ENCODE results near the gene CORO1A.
"Not testable (repeated sequence)": the region's sequence is repeated elsewhere in the genome, so short reads cannot be mapped to it uniquely, and the experiment has no call there.

CORO1A gene

DNA sequence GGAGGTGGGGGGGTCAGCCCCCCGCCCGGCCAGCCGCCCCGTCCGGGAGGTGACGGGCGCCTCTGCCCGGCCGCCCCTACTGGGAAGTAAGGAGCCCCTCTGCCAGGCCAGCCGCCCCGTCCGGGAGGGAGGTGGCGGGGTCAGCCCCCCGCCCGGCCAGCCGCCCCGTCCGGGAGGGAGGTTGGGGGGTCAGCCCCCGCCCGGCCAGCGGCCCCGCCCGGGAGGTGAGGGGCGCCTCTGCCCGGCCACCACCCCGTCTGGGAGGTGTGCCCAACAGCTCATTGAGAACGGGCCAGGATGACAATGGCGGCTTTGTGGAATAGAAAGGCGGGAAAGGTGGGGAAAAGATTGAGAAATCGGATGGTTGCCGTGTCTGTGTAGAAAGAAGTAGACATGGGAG, 13.3 kb upstream of the CORO1A start:
- not testable (repeated sequence) for DNase-seq (ENCODE audit: low read depth)

DNA sequence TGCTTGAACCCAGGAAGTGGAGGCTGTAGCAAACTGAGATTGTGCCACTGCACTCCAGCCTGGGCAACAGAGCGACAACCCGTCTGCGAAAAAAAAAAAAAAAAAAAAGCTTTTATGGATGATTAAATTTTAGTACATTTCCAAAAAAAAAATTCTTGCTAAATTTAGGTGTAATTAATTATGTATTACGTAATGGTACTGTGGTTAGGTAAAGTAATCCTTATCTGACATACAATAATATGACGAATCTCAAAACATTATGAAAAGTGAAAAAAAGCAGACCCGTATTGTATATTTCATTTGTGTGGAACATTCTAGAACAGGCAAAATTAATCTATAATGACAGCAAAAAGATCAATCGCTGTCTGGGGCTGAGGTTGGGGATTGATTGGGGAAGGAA, 10.3 kb upstream of the CORO1A start:
- no peak for DNase-seq (ENCODE audit: low read depth)

DNA sequence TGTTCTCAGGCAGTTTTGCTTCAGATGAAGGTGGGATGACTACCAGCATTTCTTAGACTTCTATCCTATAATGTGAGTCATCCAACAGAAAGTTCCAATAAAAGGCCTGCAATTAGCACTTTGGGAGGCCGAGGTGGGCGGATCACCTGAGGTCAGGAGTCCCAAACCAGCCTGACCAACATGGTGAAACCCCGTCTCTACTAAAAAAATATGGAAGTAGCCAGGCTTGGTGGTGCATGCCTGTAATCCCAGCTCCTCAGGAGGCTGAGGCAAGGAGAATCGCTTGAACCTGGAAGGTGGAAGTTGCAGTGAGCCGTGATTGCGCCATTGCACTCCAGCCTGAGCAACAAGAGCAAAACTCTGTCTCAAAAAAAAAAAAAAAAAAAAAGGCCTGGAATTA, 6.5 kb upstream of the CORO1A start:
- DNase-seq (ENCODE audit: low read depth) = not testable (repeated sequence)

DNA sequence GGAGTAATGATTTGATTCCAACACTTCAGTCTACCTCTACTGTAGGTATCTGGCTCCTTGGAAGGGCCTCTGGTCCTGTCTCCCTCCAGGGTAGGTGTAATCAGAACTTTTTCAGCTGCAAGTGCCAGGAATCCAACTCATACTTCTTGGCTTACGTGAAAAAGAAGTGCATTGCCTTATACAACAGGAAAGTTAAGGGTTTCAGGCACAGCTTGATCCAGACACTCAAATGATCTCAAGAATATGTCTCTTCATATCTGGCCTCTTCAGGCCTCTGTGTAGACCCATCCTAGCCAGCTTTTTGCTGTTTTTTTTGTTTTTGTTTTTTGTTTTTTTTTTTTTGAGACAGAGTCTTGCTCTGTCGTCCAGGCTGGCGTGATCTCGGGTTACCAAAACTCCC, 4.2 kb upstream of the CORO1A start:
- DNase-seq (ENCODE audit: low read depth) = no peak

DNA sequence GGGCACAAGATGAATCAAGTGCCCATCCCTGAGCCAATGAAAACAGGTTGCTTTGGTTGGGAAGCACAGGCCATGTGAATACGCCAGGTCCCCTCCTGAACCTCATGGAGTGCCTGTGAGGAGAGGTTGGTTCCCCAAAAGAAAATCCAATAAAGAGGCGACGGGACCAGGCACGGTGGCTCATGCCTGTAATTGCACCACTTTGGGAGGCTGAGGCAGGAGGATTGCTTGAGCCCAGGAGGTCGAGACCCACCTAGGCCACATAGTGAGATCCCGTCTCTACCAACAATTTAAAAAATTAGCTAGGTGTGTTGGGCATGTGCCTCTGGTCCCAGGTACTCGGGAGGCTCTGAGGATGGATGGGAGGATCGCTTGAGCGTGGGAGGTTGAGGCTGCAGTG, 3.5 kb upstream of the CORO1A start:
- no peak for DNase-seq (ENCODE audit: low read depth)

DNA sequence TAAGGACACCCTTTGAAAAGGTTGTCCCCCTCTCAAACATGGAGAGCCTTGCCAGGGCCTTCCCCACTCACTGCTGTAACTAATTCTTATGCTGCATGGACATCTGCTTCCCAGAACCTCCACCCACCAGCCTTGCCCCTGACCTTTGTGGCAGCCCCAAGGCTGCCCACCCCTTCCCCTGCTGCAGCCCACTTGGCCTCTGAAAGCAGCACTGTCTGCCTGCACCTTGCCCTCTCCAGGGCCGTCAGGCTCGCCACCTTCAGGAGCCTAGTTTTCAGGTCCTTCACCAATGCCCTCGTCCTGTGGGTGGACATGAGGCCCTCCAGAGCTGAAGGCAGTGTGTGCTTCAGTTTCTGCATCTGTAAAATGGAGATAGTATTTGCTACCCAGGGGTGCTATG, 2.7 kb upstream of the CORO1A start:
- DNase-seq (ENCODE audit: low read depth) = no peak

DNA sequence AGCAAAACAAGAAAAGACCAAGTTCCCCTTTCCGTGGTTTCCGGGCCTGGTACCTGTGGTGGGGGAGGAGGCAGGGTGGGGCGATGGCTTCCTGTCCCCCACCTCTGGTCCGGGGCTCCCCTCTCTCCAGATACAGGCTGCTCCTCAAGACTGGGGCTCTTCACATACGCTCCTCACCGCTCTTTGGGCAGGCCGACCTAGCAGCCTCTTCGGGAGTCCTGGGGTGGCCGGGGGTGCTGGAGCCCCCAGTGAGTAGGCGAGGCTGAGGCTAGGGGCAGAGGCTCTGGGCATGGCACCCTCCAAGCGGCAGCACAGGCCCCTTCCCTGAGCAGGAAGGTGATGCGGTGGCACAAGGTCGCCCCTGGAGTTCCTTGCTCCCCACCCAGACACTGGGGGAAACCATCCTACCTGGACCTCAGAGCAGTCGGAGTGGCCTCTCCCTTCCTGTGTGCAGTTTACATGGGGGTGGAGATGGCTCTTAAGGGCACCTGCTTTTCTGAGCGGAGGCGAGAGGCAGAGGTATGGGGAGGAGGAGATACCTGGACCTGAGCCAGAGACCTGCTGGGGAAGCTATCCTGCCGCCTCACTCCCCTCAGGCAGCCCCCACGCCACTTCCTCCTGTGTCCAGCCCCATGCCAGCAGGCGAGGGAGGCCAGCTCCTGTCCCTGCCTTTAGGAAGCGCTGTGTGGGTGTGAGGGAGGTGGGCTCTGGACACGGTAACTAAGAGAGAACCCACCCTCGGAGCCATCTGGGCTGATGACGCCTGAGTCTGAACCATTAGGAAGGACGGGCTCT, 891 bp downstream of the CORO1A start:
- DNase-seq (ENCODE audit: low read depth) = peak; percentile 59

DNA sequence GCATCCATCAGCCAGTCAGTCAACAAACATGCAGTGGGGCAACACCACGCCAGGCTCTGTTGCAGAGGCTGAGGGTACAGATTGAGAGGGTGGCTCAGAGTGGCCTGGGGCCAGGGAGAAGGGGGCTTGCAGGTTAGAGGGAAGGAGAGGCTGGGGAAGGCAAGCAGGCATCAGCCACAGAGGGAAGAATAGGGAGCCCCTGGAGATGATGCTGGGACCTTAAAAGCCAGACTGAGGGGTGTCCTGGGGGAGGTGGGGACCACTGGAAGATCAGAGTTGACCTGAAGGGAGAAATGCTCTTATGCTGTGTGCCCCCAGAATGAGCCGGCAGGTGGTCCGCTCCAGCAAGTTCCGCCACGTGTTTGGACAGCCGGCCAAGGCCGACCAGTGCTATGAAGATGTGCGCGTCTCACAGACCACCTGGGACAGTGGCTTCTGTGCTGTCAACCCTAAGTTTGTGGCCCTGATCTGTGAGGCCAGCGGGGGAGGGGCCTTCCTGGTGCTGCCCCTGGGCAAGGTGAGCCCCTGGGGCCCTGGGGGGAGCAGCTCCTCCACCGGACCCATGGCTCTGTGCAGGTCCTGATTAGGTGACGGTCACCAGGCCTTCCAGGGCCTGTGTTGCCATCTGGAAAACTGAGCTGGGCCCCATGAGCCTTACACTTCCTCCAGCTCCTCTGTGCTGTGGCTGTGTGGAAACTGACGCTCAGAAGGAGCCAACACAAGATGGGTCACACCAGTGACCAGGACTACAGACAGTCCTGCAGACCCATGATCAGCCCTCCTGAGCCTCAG, 1.7 kb downstream of the CORO1A start:
- DNase-seq (ENCODE audit: low read depth) = no peak

DNA sequence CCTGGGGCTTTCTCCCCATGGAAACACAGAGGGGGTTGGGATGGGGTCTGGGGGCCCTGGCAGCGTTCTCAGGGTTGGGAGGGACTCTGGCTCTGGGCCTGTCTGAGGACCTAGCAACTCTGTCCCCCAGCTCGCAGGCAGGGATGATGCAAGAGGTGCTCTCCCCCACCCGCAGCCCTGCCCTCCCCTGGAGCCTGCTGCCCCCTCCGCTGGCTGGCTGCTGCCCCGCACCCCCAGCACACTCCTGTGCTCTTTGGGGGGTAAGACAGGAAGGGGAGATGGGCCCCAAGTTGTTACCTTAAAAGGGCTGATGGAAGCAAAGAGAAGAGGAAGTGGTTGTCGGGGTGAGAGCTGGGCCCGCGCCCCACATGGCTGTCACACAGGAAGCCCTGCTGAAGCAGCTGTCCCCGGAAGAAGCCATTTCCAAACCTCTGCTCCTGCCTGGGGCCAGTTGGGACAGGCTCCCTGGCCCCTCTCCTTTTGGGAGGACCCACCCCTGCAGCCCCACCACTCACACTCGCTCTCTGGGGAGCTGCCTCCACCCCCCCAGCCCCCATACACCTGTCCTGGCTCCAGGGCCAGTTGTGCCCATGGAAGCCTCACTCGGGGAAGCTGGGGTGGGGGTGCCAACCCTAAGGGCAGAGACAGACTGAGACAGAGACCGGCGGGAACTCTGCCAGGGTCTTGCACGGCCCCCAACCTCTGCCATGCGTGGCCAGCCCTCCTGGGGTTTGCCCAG, 2.5 kb downstream of the CORO1A start:
- peak; percentile 69 for DNase-seq (ENCODE audit: low read depth)

DNA sequence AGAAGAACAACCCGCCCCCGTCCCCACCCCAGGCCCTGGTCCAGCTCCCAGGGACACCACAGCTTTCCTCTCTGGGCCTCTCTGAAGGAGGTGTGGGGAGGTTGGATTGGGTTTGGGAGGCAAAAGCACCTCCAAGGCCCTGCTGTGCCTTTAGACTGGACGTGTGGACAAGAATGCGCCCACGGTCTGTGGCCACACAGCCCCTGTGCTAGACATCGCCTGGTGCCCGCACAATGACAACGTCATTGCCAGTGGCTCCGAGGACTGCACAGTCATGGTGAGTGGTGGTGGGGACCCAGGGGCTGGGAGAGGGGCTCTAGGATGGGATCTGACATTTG, 3.0 kb downstream of the CORO1A start:
- no peak for DNase-seq (ENCODE audit: low read depth)

DNA sequence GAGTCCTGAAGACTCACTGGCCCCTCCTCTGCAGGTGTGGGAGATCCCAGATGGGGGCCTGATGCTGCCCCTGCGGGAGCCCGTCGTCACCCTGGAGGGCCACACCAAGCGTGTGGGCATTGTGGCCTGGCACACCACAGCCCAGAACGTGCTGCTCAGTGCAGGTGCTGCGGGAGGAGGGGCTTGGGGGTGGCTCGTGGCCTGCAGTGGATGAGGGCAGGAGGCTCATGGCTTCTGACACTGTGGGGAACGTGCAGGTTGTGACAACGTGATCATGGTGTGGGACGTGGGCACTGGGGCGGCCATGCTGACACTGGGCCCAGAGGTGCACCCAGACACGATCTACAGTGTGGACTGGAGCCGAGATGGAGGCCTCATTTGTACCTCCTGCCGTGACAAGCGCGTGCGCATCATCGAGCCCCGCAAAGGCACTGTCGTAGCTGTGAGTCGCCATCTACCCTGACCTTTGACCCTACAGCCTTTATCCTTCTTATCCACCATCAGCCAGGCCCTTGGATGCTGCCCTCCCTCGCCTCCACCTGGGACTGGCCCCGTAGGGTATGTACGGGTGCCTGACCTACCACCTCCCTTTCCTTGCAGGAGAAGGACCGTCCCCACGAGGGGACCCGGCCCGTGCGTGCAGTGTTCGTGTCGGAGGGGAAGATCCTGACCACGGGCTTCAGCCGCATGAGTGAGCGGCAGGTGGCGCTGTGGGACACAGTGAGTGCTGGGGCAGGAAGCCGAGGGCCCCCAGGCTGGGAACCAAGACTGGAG, 3.6 kb downstream of the CORO1A start:
- peak; percentile 81 for DNase-seq (ENCODE audit: low read depth)

DNA sequence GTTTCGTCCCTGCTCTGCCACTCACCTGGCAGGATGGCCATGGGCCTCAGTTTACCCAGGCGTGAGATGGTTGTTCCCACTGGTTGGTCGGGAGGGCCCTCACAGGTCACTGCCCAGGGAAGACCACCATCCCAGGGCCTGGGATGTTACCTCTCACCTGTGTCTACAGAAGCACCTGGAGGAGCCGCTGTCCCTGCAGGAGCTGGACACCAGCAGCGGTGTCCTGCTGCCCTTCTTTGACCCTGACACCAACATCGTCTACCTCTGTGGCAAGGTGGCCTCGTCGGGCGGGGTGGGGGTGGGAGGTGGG, 4.1 kb downstream of the CORO1A start:
- DNase-seq (ENCODE audit: low read depth) = no peak

DNA sequence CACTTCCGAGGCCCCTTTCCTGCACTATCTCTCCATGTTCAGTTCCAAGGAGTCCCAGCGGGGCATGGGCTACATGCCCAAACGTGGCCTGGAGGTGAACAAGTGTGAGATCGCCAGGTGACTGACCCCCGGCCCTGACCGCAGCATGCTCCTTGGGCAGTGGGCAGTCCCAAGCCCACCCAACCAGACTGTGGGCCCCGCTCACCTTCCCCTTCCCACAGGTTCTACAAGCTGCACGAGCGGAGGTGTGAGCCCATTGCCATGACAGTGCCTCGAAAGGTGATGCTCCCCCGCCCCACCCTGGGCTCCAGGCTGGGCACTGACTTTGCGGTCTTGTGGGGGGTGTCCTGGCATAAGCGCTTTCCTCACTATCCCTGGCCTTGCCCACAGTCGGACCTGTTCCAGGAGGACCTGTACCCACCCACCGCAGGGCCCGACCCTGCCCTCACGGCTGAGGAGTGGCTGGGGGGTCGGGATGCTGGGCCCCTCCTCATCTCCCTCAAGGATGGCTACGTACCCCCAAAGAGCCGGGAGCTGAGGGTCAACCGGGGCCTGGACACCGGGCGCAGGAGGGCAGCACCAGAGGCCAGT, 4.7 kb downstream of the CORO1A start:
- no peak for DNase-seq (ENCODE audit: low read depth)

DNA sequence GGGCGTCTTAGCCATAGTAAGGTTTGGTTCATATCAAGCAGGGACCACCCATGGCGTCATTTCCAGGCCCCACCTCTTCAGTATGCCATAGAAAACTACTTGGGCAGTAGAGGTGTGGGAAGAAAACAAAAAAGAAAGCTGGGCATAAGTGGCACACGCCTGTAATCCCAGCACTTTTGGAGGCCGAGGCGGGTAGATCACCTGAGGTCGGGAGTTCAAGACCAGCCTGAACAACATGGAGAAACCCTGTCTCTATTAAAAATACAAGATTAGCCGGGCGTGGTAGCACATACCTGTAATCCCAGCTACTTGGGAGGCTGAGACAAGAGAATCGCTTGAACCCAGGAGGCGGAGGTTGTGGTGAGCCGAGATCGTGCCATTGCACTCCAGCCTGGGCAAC, 7.8 kb downstream of the CORO1A start:
- not testable (repeated sequence) for DNase-seq (ENCODE audit: low read depth)

DNA sequence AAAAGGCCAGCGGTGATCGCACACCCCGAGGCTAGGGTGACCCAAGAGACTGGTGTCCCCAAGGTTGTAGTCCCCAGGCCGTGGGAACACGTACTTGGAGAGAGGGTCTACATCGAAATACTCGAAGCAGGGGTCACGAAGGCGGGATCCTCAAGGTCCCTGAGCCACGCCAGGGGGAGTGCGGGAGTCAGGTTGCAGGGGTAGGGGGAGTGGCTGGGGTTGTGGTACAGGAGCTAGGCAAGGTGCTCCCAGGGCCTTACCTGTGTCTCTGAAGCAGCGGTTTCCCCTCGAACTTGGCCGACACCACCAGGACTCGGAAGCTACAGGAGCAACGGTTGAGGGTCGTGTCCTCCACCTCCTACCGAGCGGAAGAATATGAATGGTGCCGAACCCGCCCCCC, 9.7 kb downstream of the CORO1A start:
- not testable (repeated sequence) for DNase-seq (ENCODE audit: low read depth)

DNA sequence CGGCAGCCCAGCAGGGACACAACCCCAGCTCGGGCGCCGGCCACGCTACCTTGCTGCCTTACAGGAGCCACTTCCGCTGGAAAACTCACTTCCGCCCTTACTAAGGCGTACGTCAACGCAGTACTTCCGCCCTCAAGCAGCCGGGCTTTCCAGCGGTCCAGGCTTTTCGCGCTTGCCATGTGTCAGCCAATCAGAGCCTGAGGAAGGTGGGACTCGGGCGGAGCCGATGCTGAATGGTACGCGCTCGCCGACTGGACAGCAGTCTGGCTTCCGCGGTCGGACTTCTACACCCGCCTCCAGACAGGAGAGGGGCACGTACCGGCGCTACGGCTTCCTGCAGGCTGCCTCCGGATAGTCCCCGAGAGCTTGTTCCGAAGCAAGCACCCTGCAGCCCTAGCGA, 10.2 kb downstream of the CORO1A start, which contains the start of the genes BOLA2B and SLX1A:
Gene BOLA2B, minus strand, starts transcription at position 52 of the 400 bp plus-strand sequence. CDS start 71 bp downstream, outside the sequence.
Gene SLX1A, plus strand, starts transcription at position 261 of the 400 bp plus-strand sequence. CDS start 210 bp downstream, outside the sequence.
- DNase-seq (ENCODE audit: low read depth) = not testable (repeated sequence)

DNA sequence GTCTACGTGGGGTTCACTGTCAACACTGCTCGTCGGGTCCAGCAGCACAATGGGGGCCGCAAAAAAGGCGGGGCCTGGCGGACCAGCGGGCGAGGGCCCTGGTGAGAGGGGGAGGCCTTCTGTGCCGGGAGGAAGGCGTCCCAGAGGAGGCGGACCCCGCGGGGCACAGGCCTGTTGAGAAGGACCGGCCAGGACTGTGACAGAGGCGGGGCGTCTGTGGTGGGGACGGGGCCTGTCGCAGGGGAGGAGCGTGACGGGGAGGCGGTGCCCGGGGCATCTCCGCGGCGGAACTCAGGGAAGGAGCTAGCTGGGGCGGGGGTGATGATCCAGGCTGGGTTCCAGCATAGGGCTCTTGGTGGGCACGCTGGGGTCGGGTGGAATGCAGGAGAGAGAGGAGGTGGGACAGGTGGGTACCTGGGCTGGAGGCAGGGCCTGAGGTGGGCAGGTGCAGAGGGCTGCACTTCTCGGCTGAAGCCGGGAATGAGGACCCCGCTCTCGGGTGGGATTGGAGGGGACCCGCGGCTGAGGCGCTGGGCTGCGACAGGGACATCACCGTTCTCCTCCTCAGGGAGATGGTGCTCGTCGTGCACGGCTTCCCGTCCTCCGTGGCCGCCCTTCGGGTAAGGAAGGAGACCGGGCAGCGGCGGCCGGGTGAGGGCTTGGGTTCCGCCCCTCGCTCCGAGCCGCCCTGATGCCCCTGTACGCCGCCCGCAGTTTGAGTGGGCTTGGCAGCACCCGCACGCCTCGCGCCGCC, 10.9 kb downstream of the CORO1A start:
- DNase-seq (ENCODE audit: low read depth) = not testable (repeated sequence)

DNA sequence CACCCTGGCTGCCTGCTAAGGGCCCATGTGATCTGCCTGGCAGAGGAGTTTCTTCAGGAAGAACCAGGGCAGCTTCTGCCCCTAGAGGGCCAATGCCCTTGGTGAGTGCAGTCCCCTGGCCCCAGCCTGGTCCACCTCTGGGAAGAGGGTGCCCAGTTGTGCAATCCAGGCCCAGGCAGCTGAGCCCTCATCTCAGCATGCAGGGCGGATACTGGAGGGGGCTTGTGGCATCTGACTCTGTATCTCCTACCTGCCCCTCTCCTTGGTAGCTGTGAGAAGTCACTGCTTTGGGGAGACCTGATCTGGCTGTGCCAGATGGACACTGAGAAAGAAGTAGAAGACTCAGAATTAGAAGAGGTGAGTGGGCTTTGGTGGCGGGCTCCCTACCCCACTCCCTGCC, 13.6 kb downstream of the CORO1A start:
- not testable (repeated sequence) for DNase-seq (ENCODE audit: low read depth)

DNA sequence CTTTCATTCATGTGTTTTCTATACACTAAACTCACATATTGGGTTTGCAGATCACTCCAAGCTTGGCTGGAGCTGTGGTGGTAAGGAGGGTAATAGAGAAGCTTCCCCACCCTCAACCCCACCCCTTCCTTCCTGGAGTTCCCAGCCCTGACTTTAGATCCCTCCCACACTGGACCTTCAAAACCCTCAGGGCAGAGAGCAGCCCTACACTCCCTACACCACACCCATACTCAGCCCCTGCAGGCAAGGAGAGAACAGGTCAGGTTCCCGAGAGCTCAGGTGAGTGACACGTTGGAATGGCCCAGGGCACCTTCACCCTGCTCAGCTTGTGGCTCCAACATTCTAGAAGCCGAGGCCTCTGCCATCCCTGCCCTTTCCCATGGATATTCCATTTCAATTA, 15.6 kb downstream of the CORO1A start, which contains the start of gene SULT1A3:
Gene SULT1A3, plus strand, starts transcription at position 207 of the 400 bp plus-strand sequence. CDS start 1,474 bp downstream, outside the sequence.
- not testable (repeated sequence) for DNase-seq (ENCODE audit: low read depth)

DNA sequence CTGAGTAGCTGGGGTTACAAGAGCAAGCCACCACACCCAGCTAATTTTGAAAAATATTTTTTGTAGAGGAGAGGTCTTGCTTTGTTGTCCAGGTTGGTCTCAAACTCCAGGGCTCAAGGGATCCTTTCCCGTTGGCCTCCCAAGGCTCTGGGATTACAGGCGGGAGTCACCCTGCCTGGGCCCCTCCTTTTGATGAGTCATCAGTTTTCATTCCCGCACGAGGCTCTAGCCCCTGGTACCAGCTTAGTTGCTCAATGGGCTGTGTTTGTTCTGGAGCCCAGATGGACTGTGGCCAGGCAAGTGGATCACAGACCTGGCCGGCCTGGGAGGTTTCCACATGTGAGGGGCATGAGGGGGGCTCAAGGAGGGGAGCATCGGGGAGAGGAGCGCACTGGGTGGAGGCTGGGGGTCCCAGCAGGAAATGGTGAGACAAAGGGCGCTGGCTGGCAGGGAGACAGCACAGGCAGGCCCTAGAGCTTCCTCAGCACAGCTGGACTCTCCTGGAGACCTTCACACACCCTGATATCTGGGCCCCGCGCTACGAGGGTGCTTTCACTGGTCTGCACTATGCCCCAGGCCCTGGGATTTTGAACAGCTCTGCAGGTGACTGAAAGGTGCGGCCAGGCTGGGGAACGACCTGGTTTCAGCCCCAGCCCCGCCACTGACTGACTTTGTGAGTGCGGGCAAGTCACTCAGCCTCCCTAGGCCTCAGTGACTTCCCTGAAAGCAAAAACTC, 16.4 kb downstream of the CORO1A start:
- not testable (repeated sequence) for DNase-seq (ENCODE audit: low read depth)

Measured in stimulated activated CD8-positive, alpha-beta memory T cell treated with anti-CD3 and anti-CD28 coated beads, Interleukin-12 subunit alpha, Interleukin-12 subunit beta, amount 100 ng/mL, for 1 hour (primary cell).